ENCODE data around the gene PLEKHM3. TPM values are rescaled to one million over a fixed set of nuclear protein-coding genes. Genes with fewer than 3 reads are reported as not detected.
A peak's percentile ranks its signal among the peaks of the same experiment; 100 is the strongest.

PLEKHM3 gene
- total RNA-seq, 6 experiments from 2014 or later, result 4.4 to 13.4 (median 8.9) TPM

DNA sequence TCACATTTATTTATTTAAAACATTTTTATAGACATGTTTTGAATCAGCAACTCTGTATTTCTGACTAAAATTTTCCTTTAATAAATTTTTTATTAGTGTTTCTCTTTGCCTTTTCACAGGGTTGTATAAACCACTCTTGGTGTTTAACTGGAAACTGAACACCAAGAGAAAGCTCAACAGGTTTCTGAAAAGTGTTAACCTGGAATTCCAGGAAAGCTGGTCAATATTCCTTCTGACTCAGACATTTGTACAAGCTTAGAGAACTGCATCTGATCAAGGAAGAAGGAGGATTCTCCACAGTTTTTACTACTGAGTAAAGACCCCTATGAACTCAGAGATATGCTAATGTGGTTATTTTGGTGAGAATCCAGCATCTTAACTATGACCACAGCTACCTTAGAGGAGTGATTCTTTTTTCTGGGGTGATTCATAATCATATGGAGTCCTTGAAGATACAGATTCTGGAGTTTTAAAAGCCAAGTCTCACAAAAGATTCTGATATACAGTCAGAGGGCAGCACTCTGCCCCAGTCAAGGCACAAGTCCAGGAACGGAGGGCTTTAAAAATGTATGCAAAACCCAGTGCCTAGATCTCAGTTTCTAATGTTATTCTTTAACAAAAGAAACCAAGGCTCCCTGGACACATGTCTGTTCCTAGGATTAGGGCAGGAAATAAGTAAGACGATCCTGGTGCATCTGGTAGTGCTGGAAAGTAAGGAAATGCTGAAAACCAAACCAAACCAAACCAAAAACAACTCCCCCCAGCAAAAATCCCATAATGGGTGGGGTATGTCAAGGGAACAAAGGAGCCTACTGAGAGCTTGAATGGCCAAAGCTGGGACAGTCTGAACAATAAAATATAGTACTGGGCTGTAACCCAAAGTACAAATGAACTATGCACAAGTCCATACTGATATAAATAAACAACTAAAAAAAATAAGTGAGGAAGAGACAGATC lies 170.6 kb downstream of the PLEKHM3 start:
- no peak for TF ChIP-seq POLR2A (IDR thresholded peaks at IDR 0.05)
- TF ChIP-seq, protein P1, sequence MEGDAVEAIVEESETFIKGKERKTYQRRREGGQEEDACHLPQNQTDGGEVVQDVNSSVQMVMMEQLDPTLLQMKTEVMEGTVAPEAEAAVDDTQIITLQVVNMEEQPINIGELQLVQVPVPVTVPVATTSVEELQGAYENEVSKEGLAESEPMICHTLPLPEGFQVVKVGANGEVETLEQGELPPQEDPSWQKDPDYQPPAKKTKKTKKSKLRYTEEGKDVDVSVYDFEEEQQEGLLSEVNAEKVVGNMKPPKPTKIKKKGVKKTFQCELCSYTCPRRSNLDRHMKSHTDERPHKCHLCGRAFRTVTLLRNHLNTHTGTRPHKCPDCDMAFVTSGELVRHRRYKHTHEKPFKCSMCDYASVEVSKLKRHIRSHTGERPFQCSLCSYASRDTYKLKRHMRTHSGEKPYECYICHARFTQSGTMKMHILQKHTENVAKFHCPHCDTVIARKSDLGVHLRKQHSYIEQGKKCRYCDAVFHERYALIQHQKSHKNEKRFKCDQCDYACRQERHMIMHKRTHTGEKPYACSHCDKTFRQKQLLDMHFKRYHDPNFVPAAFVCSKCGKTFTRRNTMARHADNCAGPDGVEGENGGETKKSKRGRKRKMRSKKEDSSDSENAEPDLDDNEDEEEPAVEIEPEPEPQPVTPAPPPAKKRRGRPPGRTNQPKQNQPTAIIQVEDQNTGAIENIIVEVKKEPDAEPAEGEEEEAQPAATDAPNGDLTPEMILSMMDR (IDR thresholded peaks at IDR 0.05), result no peak
- no peak overlapping the region for H3K4me3 ChIP-seq
- no peak for DNase-seq
- H3K36me3 ChIP-seq, result no peaks in the 10 kb centered on the region
- no peaks in the 10 kb centered on the region for H3K27me3 ChIP-seq
- WGBS (ENCODE audit: insufficient coverage, low coverage, low lambda C conversion rate, missing lambda C conversion rate), result 77% methylated on average over 2 of the region's 2 CpGs
- ATAC-seq, result peak in 2 of 4 donors; percentile 16 to 61
- intact Hi-C loops (cut with DNase I), result no loop called here
- no peaks in the 10 kb centered on the region for H3K9me3 ChIP-seq
- no peak overlapping the region for H3K27ac ChIP-seq
- H3K4me1 ChIP-seq, result no peaks in the 10 kb centered on the region

DNA sequence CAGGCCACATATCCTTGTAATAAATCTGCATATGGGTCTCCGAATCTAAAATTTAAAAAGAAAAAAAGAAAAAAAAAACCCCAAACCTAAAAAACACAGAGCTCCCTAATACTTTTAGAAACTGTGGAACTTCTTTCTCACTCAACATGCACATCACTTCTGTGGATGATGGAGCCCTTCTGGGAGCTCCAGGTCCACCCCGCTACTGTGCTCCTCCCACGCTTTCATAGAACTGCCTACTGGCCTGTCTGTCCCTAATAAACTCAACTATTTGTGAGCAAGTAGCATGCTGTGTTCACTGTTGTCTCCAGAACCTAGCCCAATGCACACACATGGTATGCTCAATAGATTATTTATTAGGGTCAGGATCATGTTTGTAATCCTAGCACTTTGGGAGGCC lies 172.5 kb downstream of the PLEKHM3 start:
- no peaks in the 10 kb centered on the region for H3K9me3 ChIP-seq
- H3K36me3 ChIP-seq, result no peaks in the 10 kb centered on the region
- no peak for DNase-seq
- TF ChIP-seq, protein P1 (IDR thresholded peaks at IDR 0.05), result no peak
- TF ChIP-seq POLR2A (IDR thresholded peaks at IDR 0.05), result no peak
- no peak for ATAC-seq
- intact Hi-C loops (cut with DNase I), result no loop called here
- 72% methylated on average over 2 of the region's 3 CpGs for WGBS (ENCODE audit: insufficient coverage, low coverage, low lambda C conversion rate, missing lambda C conversion rate)
- no peaks in the 10 kb centered on the region for H3K27me3 ChIP-seq
- H3K27ac ChIP-seq, result no peak overlapping the region
- no peak overlapping the region for H3K4me3 ChIP-seq
- H3K4me1 ChIP-seq, result peaks cover 0 to 10% (median 5%) of the 10 kb centered on the region in 4 donors

DNA sequence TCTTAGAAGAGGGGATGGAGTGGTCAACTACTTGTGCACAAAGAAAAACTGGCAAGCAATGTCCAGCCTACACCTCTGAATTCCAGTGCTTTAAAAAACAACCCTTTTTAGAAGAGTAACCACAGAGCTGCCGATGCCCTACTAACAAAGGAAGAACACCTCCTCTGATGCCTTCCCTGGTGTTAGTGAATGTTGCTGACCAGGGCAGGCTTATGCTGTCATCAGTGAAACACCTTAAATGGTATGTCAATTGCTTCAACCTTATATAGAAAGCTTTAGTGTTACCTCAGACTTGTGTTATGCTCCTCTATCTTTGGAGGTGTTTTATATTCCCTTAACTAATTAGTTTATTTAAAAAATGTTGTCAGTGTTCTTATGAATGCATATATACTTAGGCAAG lies 175.9 kb downstream of the PLEKHM3 start:
- Histone ChIP-seq H3K9me3 (no peaks in the 10 kb centered on the region), H3K27me3 (no peaks in the 10 kb centered on the region), H3K36me3 (no peaks in the 10 kb centered on the region), H3K4me3 (no peak overlapping the region), H3K27ac (no peak overlapping the region), H3K4me1 (peaks cover 2 to 34% (median 12%) of the 10 kb centered on the region in 4 donors)
- TF ChIP-seq POLR2A (IDR thresholded peaks at IDR 0.05), result no peak
- TF ChIP-seq, protein P1 (IDR thresholded peaks at IDR 0.05), result no peak
- WGBS (ENCODE audit: insufficient coverage, low coverage, low lambda C conversion rate, missing lambda C conversion rate), result 100% methylated on average over 1 of the region's 1 CpG
- ATAC-seq (no peak), DNase-seq (no peak)
- intact Hi-C loops (cut with DNase I), result no loop called here

DNA sequence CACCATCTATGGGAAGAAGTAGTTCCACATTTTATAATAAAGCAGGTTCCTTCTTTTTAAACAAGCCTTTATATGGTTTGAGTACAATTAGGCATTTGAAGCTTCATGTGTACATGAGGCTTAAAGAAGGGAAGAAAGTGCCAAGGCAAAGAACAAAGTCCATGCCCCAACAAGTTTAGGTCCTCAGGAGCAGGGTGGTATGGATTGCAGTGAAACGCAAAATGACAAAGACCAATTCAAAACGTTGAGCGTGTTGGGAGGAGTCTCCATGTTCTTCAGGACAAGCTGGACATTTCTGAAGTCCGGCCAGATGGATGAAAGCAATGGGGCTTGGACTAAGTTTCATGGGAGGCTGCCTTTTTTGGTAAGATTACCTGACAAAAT lies 176.8 kb downstream of the PLEKHM3 start:
- H3K4me3 ChIP-seq, result no peak overlapping the region
- 56% methylated on average over 3 of the region's 4 CpGs for WGBS (ENCODE audit: insufficient coverage, low coverage, low lambda C conversion rate, missing lambda C conversion rate)
- H3K27me3 ChIP-seq, result no peaks in the 10 kb centered on the region
- peak overlapping the region; percentile 49 to 88 (median 72) for H3K27ac ChIP-seq
- H3K4me1 ChIP-seq, result peaks cover 2 to 35% (median 12%) of the 10 kb centered on the region in 4 donors
- no peak for ATAC-seq
- TF ChIP-seq, protein P1 (IDR thresholded peaks at IDR 0.05), result no peak
- no peak for TF ChIP-seq POLR2A (IDR thresholded peaks at IDR 0.05)
- intact Hi-C loops (cut with DNase I), result no loop called here
- no peaks in the 10 kb centered on the region for H3K9me3 ChIP-seq
- no peaks in the 10 kb centered on the region for H3K36me3 ChIP-seq
- DNase-seq, result no peak

Data from right lobe of liver (tissue), 6 donors.